Stimulated activated CD4-positive, alpha-beta T cell treated with anti-CD3 and anti-CD28 coated beads, TNF-alpha, amount 100 ng/mL, for 48 hours (primary cell): ENCODE measurements around the gene EML1.
A peak's percentile ranks its signal among the peaks of the same experiment; 100 is the strongest.
"Not testable (repeated sequence)": the region's sequence is repeated elsewhere in the genome, so short reads cannot be mapped to it uniquely, and the experiment has no call there.

Source experiments
- DNase-seq, 3 donors: peaks; one replicate each; pipeline ENCODE4 v3.0.0-alpha.2; 2020; ENCODE audit warnings: low read depth in 3 of 3

The EML1 gene

GRCh38 chr14:99938376-99938775, 145.2 kb downstream of the EML1 start:
- no peak for DNase-seq

- DNase-seq: no peak
These were observed 145.7 kb downstream of the EML1 start for GRCh38 chr14:99938896-99939295.

GRCh38 chr14:99939421-99939820, 146.2 kb downstream of the EML1 start:
- no peak for DNase-seq

- DNase-seq: no peak
These were observed 146.9 kb downstream of the EML1 start for GRCh38 chr14:99940064-99940463.

GRCh38 chr14:99941211-99941610, 148.0 kb downstream of the EML1 start:
- DNase-seq: no peak

GRCh38 chr14:99943620-99944019, 150.4 kb downstream of the EML1 start:
- DNase-seq: no peak

- DNase-seq: no peak
These were observed 151.0 kb downstream of the EML1 start for GRCh38 chr14:99944241-99944651.

- no peak for DNase-seq
These were observed 152.8 kb downstream of the EML1 start for GRCh38 chr14:99945732-99946651.

- DNase-seq: peak in 1 of 3 donors; percentile 39
These were observed 153.7 kb downstream of the EML1 start for GRCh38 chr14:99946652-99947489.

- no peak for DNase-seq
These were observed 154.5 kb downstream of the EML1 start for GRCh38 chr14:99947695-99948094.

GRCh38 chr14:99949011-99949732, 156.0 kb downstream of the EML1 start:
- DNase-seq: not testable (repeated sequence)

GRCh38 chr14:99950181-99950580, 157.0 kb downstream of the EML1 start:
- no peak for DNase-seq

- no peak for DNase-seq
These were observed 157.9 kb downstream of the EML1 start for GRCh38 chr14:99951085-99951484.

- no peak for DNase-seq
These were observed 158.8 kb downstream of the EML1 start for GRCh38 chr14:99952039-99952438.

GRCh38 chr14:99952453-99952852, 159.2 kb downstream of the EML1 start:
- DNase-seq: no peak

GRCh38 chr14:99955826-99956455, 162.7 kb downstream of the EML1 start:
- DNase-seq: no peak

GRCh38 chr14:99958380-99958779, 165.2 kb downstream of the EML1 start:
- no peak for DNase-seq

- no peak for DNase-seq
These were observed 168.8 kb downstream of the EML1 start for GRCh38 chr14:99961826-99962518.

GRCh38 chr14:99964979-99965378, 171.8 kb downstream of the EML1 start:
- DNase-seq: no peak

- no peak for DNase-seq
These were observed 173.0 kb downstream of the EML1 start for GRCh38 chr14:99966037-99966835.
